Lung (tissue), 12 donors: ENCODE results near the gene FAM53A. TPM values are rescaled to one million over a fixed set of nuclear protein-coding genes. Genes with fewer than 3 reads are reported as not detected.

Source experiments
- ATAC-seq: fragments of 200-7000 bp; cut with Tn5 transposase; one replicate; pipeline ENCODE4 v1.9.1; 2020; ENCODE audit warnings: moderate number of reproducible peaks; ENCODE audit not compliant: insufficient read depth, low FRiP score
- DNase-seq, 3 donors: peaks; one replicate each; pipeline ENCODE4 v3.0.0-alpha.2; 2013 to 2017
- H3K27ac ChIP-seq, 2 donors: one replicate each; pipeline ENCODE4 v1.5.1; 2013; ENCODE audit warnings: mild to moderate bottlenecking in 2 of 2, moderate library complexity in 2 of 2, control low read depth in 1 of 2, inconsistent platforms in 1 of 2, low read depth in 1 of 2, low read length in 1 of 2
- H3K27me3 ChIP-seq, 3 donors: one replicate each; pipeline ENCODE4 v1.5.1; 2013; ENCODE audit warnings: low read length in 2 of 3; ENCODE audit not compliant: control insufficient read depth in 3 of 3, insufficient read depth in 3 of 3
- H3K36me3 ChIP-seq, 4 donors: one replicate each; pipeline ENCODE4 v1.5.1; 2013; ENCODE audit warnings: low read length in 4 of 4, mild to moderate bottlenecking in 1 of 4, moderate library complexity in 1 of 4; ENCODE audit not compliant: control insufficient read depth in 4 of 4, insufficient read depth in 4 of 4
- H3K4me1 ChIP-seq, 5 donors: one replicate each; pipeline ENCODE4 v1.5.1; 2013; ENCODE audit warnings: low read length in 5 of 5, mild to moderate bottlenecking in 2 of 5, moderate library complexity in 1 of 5; ENCODE audit not compliant: control insufficient read depth in 5 of 5, insufficient read depth in 5 of 5
- H3K4me3 ChIP-seq: one replicate; pipeline ENCODE4 v1.5.1; 2013; ENCODE audit warnings: mild to moderate bottlenecking, control low read depth, moderate library complexity
- H3K9ac ChIP-seq, 2 donors: one replicate each; pipeline ENCODE4 v1.5.1; 2013; ENCODE audit warnings: low read length in 2 of 2, control low read depth in 1 of 2; ENCODE audit not compliant: insufficient read depth in 1 of 2
- H3K9me3 ChIP-seq, 4 donors: one replicate each; pipeline ENCODE4 v1.5.1; 2013; ENCODE audit warnings: low read length in 3 of 4, mild to moderate bottlenecking in 1 of 4, moderate library complexity in 1 of 4; ENCODE audit not compliant: control insufficient read depth in 4 of 4, insufficient read depth in 3 of 4
- WGBS, 2 donors: extraction: QIAGEN DNeasy Blood & Tissue Kit; methylation state at CpG; one replicate each; pipeline ENCODE4 v1.1.7; 2013; 5-methylcytosine and 5-hydroxymethylcytosine counted together
- polyA plus RNA-seq, 2 donors: library from polyadenylated mRNA; stranded (reverse); fragments of 200-250 nt; gene quantifications; one replicate each; pipeline ENCODE4 v1.2.1, GENCODE V29; 2013
- total RNA-seq, 2 donors: library from RNA; depleted of rRNA in 1 of 2; stranded (reverse); fragments of >200 nt in 1 of 2; gene quantifications; one replicate each; pipeline ENCODE4 v1.2.1, GENCODE V29; 2014 to 2021
- TF ChIP-seq, protein P1 (sequence below): IDR thresholded peaks from 2 replicates; pipeline ENCODE4 v1.5.1; 2012; ENCODE audit warnings: mild to moderate bottlenecking; ENCODE audit errors: control extremely low read depth, extremely low read depth
- donor health status: control.
- donor health status: control.
- donor health status: Bipolar disorder and iron deficiency.
- donor health status: healthy.
- donor health status: DM: yes; HTN: yes; CAD: no.

Gene FAM53A
- total and polyA plus RNA-seq, 4 donors, result 1.4 to 2.8 (median 2.2) TPM

DNA sequence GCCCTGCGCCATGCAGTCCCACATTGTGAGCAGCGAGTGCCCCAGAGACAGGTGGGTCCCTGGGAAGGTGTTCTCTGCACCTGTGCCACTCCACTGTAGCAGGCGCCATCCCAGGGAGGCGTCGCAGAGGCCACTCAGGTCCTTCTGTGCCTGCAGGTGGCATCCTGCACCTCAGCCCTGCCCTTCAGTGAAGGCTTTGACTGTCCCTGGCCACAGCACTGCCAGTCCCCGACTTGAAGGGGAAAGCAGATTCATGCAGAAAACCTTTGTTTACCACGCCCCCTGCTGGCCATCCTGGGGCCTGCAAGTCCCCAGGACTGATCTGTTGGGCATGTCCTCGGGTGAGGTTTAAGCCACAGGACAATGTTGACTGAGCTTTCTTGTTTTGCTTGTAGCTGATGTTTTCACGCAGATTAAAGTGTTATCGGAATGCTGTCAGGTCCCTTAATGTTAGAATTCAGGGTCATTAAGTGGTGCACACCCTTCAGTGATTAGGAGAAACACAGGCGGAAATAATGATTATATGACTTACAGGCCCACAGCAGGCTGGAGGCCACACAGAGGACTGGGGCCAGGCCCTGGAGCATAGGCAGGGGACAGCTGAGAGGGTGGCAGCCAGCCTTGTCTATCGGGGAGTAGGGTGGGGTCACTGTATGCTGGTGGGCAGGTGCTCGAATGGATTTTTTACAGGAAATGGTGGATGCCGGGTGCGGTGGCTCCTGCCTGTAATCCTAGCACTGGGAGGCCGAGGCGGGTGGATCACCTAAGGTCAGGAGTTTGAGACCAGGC lies 42.2 kb upstream of the FAM53A start:
- no peak overlapping the region for H3K4me3 ChIP-seq
- WGBS, 2 donors, result 49 to 53% methylated on average over 17 of the region's 17 CpGs
- peak; percentile 84 to 88 (median 88) for DNase-seq
- H3K27ac ChIP-seq, result peak overlapping the region; percentile 18 to 79
- H3K27me3 ChIP-seq, result no peaks in the 10 kb centered on the region
- no peak overlapping the region for H3K9ac ChIP-seq
- peaks cover 0 to 21% (median 4%) of the 10 kb centered on the region in 4 donors for H3K36me3 ChIP-seq
- TF ChIP-seq, protein P1, sequence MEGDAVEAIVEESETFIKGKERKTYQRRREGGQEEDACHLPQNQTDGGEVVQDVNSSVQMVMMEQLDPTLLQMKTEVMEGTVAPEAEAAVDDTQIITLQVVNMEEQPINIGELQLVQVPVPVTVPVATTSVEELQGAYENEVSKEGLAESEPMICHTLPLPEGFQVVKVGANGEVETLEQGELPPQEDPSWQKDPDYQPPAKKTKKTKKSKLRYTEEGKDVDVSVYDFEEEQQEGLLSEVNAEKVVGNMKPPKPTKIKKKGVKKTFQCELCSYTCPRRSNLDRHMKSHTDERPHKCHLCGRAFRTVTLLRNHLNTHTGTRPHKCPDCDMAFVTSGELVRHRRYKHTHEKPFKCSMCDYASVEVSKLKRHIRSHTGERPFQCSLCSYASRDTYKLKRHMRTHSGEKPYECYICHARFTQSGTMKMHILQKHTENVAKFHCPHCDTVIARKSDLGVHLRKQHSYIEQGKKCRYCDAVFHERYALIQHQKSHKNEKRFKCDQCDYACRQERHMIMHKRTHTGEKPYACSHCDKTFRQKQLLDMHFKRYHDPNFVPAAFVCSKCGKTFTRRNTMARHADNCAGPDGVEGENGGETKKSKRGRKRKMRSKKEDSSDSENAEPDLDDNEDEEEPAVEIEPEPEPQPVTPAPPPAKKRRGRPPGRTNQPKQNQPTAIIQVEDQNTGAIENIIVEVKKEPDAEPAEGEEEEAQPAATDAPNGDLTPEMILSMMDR, result peak; percentile 93
- H3K4me1 ChIP-seq, result peaks cover 0 to 25% (median 4%) of the 10 kb centered on the region in 5 donors
- H3K9me3 ChIP-seq, result no peaks in the 10 kb centered on the region
- ATAC-seq, result no peak

DNA sequence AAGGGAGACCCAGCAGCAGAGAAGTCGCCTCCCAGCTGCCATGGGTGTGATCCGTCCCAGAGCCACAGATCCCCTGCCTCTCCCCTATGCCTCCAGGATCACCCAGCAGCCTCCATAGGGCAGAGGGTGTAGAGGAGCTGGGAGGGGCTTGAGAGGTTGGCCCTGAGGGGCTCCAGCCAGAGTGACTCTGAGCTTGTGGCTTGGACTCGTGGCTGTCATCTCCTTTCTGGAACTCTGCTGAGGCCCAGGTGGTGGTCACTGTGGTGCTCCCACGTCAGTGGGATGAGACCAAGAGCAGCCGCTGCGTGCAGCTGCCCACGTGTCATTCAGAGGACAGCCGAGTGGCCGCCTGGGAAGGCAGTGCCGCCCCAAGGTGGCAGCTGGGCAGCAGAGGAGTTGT lies 41.4 kb upstream of the FAM53A start:
- Histone ChIP-seq H3K4me1 (peaks cover 0 to 25% (median 4%) of the 10 kb centered on the region in 5 donors), H3K27me3 (no peaks in the 10 kb centered on the region), H3K4me3 (no peak overlapping the region), H3K36me3 (peaks cover 0 to 17% (median 1%) of the 10 kb centered on the region in 4 donors), H3K9ac (no peak overlapping the region), H3K9me3 (no peaks in the 10 kb centered on the region), H3K27ac (no peak overlapping the region)
- no peak for DNase-seq
- 94 to 96% methylated on average over 10 of the region's 10 CpGs for WGBS, 2 donors
- ATAC-seq, result no peak
- TF ChIP-seq, protein P1, result no peak

DNA sequence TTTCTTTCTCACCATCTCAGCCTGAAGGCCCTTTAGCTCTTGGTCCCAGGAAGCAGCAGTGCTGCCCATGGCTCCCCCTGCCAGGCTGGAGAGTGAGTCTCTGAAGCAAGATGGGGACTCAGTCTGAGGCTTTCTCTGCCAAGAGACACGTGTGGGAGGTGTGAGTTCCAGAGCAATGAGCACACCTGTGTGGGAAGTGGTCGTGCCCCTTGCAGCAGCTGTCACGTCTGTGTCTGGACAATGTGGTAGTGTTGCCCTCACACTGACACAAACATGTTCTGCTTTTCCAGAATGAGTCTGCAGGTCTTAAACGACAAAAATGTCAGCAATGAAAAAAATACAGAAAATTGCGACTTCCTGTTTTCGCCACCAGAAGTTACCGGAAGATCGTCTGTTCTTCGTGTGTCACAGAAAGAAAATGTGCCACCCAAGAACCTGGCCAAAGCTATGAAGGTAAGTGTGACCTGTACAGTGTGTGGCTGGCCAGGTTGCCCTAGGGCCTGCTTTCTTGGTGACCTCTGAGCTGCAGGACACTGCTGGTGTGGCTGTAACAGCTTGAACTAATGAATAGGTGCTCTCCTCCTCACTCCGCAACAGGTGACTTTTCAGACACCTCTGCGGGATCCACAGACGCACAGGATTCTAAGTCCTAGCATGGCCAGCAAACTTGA lies 39.2 kb upstream of the FAM53A start:
- H3K9ac ChIP-seq, result no peak overlapping the region
- 40 to 64% methylated on average over 12 of the region's 12 CpGs for WGBS, 2 donors
- peaks cover 0 to 30% (median 10%) of the 10 kb centered on the region in 5 donors for H3K4me1 ChIP-seq
- no peaks in the 10 kb centered on the region for H3K27me3 ChIP-seq
- peaks cover 0 to 3% (median under 1%) of the 10 kb centered on the region in 4 donors for H3K36me3 ChIP-seq
- H3K4me3 ChIP-seq, result no peak overlapping the region
- H3K9me3 ChIP-seq, result no peaks in the 10 kb centered on the region
- TF ChIP-seq, protein P1, result no peak
- DNase-seq, result no peak
- ATAC-seq, result no peak
- peak overlapping the region in 1 of 2 donors; percentile 91 for H3K27ac ChIP-seq
